Astrocyte of the hippocampus (primary cell): ENCODE measurements around the gene AKT3.
A peak's percentile ranks its signal among the peaks of the same experiment; 100 is the strongest.

Experiments
- DNase-seq: peaks from one replicate; pipeline ENCODE4 v3.0.0; 2011; ENCODE audit warnings: low read depth, low spot score

The AKT3 gene

DNA sequence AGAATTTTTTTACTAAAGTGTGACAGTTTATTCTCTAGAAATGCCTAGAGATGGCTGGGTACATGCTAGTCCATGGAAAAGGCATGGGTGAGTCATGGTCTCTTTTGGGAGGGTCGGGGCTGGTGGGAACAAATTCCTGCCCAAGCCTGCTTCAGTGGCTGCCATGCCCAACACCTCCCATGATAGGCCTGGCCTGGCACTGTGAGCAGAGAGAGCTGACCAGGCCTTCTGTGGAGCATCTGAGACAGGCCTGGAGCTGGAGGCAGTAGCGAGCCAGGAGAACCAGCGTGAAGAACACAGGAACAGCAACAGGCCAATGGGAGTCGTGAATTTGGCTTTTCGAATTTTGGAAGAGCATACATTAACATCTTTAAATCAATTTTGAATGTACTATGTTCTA lies 385.0 kb downstream of the AKT3 start:
- DNase-seq = no peak

DNA sequence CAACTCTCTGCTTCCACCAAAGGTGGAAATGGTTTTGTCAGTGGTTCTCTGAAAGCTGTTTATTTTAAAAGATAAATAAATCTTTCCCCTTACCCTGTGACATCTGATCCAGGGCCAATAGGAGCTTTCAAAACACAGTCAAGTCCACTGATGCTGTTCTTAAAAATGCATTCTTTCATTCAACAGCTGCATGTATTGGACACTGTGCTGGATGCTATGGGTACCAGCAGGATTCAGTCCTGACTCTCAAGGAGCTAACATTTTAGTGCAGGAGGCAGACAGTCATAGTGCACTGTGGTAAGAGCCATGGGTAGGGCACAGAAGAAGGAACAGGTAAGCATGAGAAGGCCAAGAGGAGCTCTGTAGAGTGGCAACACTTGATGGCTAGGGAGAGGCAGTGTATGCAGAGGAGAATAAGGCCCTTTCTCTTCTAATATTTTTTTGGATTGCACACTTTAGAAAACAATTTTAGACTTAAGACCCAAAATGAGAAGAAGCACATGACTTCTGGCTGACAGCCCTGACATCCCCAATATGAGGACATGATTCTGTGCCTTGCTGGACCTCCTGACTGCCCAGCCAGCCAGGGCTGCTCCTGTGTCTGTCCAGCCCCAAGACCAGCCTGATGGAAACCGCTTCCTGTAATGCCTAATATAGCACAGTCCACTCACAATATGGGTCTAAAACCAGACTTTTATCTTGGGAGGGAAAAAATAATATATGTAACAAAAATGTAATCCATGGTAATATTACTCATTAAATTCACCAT lies 386.9 kb downstream of the AKT3 start:
- DNase-seq = no peak

DNA sequence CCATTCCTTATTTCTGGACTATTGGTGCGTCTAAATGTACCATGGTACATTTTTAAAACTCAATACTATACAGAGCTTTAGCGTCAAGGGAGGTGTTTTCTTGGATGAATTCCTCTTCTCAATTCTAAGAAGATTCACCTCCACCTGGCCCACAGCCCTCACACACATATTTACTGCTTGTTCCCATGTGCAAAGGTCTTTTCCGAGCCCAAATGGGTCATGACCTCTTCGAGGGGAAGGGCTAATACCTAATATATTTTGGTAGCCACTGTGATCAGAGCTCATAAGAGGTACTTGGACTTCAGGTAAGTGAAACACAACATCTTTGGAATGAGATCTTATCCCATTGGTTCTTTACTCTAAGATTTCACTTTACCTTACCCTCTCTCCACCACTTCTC lies 388.3 kb downstream of the AKT3 start:
- DNase-seq = no peak

DNA sequence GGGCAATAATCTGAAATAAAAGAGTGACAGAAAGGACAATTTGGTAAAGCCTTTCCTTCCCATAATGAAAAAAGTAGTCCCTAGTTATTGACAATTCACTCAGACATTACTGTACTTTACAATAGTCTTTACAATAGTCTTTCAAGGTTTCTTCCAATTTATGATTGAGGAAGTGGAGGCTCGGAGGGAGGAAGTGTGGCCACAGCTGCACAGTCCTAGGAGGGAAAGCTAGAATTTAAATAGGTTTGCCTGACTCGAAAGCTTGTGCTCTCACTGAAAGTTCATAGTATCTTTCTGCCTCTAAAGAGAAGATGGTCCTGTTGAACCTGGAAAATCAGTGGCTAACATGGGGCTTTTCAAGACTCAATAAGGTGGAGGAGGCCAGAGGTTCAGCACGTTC lies 391.0 kb downstream of the AKT3 start:
- no peak for DNase-seq

DNA sequence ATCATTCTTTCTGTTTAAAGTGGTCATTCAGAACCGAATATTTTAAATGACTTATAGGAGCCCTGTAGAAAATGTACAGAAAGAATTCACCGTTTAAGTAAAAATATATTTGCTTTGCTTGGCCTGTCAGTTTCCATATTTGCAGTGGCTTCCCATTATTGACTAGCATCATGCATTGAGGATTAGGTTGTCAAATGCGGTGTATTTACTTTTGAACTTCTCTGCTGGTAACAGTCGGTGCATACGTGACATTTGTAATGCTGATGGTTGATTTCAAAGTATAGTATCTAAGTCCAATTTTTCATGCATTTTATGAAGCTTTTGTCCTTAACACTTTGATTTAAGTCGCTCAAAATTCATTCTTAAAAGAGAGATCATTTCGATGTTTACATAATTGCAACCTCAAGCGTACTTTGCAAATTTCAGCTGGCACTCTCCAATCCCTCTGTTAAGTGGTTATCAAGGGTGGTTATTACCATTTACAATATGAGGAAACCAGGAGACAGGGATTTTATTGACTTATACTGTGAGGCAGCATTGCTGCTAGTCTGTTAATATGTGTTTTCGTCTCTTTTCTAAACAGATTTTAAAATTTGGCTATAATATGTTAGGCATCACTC lies 392.6 kb downstream of the AKT3 start:
- DNase-seq = no peak

DNA sequence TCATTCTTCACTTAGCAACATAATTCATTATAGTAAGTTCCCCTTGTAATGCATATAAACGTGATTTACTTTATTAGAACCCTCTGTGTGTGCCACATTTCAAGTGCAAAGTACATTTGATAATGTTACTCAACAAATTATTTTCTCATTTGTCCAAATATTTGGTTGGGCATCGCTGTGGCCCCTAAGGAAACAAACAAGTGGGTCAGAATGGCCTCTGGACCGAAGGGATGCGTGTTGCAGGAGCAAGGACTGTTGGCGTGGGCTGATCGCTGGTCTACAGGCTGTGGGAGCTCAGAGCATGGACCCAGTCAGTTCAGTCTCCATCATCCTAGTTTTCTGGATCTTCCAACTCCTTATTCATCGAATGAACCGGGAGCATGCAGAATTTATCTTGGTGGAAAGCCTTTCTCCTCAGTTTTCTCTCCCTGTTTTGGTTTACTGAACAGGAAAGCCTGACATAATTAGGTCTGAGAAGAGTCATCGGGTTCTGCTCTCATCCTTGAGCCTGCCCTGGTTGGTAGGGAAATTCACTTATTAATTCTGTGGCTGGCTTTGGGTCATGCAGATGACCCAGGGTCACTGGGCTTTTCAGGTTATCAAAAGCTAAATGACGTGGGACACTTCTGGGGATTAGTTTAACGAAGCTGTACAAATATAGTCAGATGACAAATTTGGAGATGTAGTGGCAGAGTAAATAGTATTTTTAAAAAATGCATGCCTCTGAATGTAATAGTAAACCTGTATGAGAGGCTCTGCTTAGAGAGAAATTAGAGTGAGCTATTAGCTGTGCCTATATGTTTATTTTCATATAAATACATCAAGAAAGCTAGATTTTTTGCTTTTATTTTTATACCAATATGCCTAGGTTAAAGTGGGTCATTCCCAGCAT lies 394.0 kb downstream of the AKT3 start:
- no peak for DNase-seq

DNA sequence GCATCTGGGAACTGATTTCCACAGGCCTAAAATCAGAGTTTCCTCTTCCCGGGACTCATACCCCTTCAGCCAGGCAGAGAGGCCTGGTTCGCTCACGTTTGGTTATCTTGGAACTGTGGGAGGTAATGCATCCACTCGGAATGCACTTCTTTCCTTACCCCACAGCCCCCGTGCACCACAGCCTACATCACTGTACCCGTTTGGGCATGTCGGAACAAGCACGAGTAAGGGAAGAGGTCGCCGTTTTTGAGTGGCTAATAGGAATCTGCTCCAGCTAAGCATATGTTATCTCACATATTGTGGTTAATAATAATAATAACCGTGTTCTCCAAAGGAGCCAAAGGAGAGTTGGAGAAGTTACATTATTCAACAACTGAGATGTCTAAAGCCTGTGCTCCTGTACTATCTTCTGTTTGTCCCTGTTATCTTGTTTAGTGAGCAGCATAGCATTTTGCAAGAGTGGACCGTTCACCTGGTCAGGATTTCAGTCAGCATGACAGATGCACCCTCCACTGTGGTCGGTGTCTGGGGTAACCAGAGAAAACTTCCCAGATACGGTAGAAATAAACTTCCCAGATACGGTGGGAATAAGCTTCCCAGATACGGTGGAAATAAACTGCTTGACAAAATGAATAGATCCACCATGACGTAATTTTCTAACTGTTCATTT lies 395.6 kb downstream of the AKT3 start:
- DNase-seq = no peak

DNA sequence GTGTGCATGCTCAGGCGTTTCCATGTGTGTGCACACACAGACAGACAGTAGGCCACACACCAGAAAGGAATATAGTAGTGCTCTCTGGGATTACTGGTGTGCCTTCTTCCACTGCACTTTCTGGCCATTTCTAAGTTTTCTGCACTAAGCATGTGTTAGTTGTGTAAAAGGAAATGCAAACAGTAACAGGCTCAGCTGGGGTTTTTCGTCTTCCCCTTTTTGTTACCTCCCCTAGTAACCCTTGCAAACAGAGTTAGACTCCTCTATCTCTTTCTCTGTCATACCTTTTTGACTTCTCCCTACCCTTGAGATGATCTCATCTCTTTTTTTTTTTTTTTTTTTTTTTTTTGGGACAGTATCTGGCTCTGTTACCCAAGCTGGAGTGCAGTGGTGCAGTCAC lies 398.0 kb downstream of the AKT3 start:
- no peak for DNase-seq

DNA sequence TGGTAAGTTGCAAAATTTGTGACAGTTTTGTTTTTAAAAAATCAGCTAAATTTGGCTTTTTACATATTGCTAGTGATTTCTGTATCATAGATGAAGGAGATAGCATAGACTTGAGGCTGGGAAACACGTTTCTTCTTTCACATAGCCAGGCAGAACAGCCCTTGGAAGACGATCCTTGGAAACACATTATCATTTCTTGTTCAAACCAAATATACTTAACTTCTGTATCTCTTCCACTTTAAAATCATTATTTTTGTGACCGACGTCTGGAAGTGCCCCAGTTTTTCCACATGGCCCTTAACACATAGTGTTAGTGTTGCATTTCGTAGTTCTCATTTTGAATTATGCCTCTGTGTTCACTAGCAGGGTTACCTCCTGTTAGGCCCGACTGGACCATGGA lies 400.7 kb downstream of the AKT3 start:
- no peak for DNase-seq

DNA sequence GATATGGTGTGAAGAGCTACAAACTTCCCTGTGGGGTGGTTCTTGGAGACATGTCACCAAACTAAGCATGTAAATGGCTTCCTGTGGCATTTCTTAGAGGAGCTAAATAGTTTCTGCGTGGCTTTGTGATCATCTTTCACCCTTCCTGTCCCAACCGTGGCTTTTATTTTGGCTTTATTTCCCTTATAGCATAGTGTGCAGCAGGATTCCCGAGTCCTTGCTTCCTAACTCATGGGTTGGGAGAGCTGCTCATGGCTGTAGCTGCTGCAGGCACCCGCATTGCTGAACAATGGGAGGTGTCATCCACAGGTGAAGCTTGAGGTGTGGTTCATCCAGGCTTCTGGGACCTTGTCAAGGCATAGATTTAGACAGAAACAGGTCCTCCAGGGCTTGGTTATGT lies 402.2 kb downstream of the AKT3 start:
- no peak for DNase-seq

DNA sequence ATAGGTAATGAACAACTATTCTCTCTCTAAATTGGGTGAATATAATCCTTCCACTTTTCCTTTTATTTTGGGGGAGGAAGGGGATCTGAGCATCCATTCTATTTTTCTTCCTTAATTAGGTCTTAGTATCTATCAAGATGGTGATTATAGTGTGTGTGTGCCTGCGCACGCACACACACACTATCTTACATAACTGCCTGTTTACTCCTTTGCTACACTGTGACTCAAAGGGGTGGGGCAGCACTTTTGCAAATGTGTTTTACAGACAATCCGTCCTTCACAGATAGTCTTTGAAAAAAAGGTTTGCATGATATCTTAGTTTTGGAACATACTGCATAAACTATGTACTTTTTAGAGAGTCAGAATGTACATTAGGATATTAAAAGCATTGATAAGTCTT lies 402.7 kb downstream of the AKT3 start:
- DNase-seq = no peak

DNA sequence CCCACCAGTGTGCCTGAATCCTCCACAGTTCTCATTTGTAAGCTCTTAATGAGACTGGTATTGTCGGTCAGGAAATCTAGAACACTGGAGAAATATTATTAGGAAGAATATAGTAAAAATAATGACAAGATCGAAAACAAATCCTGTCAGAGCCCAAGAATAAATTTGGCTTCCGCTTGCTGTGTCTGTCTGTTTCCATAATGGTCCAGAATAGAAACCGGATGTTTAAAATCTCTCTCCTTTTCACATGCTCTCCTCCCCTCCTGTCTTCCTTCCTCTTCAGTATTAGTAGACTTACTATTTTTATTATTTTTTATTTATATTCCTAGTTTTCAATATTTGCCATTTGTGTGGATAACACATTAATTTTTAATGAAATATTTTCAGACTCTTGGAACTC lies 406.5 kb downstream of the AKT3 start:
- DNase-seq = no peak

DNA sequence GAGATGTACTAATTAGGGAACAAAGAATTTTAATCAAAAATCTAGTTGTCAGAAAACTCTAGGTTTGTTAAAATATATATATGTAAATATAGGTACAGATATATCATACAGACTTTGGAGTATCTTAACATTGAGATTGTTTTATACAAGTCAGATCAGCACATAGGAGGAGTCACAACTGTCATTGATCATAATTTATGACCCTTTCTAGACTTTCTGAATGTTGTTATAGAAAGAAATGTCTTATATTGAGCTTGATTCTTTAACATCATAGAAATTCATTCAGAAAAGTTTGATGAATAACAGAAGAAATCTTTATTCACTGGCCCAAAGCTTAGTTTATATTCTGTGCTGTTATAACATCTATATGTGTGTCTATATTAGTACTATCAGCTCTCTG lies 408.4 kb downstream of the AKT3 start:
- no peak for DNase-seq

DNA sequence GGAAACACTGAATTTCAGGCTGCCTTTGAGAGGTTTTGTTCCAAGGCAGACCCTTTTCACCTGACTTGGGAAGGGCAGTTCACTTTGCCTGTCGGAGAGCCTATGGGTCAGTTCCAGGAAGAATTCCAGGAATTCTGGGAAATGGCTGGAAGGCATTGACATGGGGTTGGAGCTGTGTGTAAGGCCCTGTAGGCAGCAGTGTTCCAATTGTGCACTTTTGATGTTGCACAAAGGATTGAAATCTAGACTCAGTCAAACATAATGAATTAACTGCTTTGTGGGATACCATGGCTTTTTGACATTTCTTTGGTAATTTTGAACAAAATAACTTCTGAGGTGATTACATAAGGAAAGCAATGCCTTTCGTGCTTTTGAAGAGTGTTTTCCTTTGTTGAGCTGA lies 409.6 kb downstream of the AKT3 start:
- peak; percentile 83 for DNase-seq

DNA sequence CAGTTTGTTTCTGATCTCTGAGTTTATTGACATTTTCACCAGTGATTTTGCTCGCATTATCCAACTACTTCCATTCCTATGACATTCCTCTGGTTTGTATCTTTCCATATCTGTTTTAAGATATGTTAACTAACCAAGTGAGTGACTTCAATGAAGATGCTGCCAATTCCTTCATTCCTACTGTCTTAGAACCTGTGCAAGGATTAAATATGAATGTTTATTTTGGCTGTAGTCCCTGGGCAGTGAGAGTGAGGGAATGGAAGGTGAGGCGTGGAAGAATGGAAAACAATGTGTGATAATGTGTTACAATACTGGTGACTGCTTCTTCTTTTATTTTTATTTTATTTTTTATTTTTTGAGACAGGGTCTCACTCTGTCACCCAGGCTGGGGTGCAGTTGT lies 411.2 kb downstream of the AKT3 start:
- peak; percentile 52 for DNase-seq
